NCI-H1436 (cell line): ENCODE data around the gene TRAIP.
"Not testable (repeated sequence)": the region's sequence is repeated elsewhere in the genome, so short reads cannot be mapped to it uniquely, and the experiment has no call there.

ENCODE experiments used
- DNase-seq: peaks from one replicate; lab custom pipeline; 2025; lab: John Stamatoyannopoulos, UW

The TRAIP gene

DNA sequence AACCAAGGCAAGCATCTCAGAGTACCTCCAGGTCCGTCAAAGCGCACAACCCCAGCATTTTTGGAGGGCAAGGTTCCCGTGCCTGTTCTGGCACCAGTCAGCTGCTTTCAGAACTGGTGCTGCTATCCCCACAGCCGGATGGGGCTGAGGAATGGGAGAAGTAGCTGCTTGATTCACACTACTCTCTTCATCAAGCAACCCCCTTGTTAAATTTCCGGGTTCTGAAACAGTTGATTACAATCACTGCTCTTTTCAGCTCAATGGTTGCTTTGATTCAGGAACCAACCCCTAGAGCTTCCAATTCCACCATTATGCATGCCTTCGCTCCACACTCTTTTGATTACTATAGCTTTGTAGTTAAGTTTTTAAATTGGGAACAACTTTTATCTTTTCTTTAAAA, 30.3 kb downstream of the TRAIP start:
- DNase-seq = no peak

DNA sequence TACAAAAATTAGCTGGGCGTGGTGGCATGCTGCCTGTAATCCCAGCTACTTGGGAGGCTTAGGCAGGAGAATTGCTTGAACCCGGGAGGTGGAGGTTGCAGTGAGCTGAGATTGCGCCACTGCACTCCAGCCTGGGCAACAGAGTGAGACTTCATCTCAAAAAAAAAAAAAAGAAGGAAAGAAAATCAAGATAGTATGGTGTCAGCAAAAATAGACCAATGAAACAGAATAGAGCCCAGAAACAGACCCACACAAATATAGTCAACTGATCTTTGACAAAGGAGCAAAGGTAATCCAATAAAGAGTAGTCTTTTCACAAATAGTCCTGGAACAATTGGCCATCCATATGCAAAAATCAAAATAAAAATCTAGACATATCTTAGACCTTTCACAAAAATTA, 33.2 kb downstream of the TRAIP start:
- DNase-seq = not testable (repeated sequence)

DNA sequence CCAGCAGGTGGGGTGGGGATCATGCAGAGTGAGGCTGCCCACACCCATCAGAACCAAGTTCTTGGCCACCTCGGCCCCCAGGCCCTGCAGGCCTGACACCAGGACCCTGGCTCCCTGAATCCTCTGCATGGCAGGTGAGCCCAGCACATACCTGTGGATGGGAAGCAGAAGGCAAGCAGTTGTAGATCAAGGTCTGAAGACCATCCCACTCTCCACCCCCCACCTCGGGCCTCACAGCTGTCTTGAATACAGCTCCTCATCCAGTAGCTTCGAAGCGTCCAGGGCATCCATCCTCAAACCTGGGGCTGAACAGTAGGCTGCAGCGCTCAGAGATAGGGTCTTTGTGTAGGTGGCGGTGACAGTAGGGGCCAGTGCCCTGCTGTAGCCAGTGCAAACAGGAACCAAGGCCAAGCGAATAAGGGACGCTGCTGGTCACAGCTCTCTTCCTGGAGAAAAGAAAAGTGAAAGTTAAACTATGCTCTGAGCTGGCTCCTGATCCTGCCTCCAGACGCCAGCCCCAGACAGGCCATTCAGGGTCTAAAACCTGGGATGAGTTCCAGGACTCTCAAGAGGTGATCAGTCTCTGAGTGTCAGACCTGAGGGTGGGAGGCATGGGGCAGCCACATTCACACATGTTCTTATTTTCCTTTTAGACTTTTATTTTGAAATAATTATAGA, 42.7 kb downstream of the TRAIP start, which contains the start of gene UBA7:
Gene UBA7, minus strand, starts transcription at position 457 of the 678 bp plus-strand sequence. Its CDS starts 166 bp downstream, at position 291.
- no peak for DNase-seq

DNA sequence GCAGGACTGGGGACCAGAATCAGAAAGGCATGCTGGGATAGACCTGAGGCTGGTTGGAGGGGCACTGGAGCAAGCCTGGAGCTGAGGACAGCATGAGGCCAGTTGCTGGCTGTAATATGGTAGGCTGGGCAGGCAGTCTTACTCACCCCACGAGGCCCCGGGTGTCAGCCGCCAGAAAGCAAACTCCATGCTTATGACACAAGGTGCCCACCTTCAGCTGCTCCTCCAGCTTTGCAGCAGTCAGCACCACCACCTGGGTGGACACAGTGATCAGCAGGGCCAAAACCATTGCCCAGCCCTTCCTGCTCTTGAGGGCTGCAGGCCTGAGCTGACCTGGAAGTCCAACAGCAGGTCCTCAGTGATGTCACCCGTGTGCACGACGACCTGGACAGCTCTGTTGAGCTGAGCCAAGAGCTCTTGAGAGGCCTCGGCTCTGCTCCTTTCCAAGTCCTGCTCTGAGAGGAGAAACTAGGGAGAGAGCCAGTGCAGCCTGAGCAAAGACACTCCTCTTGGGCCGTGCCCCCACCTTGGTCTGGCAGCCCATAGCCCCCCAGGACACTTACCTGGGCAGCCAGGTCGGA, 43.4 kb downstream of the TRAIP start:
- no peak for DNase-seq

DNA sequence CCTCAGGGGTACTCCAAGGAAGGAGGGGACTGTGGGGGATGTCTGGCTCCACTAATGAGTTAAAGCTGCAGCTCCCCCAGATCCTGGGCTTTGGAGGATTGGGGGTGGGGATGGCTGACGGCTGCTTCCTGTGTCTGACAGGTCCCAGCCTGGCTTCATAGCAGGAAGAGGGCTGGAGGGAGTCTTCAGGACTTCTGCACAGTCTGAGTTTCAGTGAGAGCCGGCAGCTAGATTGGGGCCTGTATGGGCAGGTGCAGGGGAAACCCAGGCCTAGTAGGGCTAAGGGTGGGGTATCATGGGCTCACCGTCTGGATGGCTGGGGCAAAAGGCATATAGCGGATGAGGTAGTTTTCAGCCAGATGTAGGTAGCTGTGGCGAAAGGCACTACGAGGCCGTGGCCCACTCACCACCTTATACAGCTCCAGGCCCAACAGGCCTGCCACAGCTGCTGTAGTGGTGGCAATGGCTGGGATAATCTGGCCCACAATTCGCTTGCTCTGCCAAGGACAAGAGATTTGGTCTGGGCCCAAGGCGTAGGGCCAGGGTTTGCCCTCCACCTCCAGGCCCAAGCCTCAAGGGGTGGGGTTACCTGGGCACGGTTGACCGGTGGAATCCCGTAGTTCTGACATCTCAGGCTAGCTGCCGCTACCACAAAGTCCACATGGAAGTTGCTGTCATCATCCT, 48.8 kb downstream of the TRAIP start:
- DNase-seq = no peak

DNA sequence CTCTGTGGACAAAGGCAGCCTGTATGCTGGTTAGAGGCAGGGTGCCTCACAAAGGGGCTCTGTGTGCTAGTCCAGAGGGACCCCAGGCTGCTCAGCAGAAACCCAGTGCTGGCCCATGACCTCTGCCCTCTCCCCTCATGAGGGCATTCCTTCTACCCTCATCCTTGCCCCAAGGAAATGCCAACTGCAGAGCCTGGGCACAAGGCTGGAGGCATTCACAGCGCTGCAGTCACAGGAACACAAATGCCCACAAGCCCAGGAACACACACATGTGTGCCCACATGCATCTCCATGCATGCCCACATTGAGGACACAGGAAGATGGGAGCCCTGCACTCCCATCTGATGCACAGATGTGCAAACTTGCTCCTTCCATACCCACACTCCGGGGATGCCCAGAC, 49.5 kb downstream of the TRAIP start:
- DNase-seq = no peak

DNA sequence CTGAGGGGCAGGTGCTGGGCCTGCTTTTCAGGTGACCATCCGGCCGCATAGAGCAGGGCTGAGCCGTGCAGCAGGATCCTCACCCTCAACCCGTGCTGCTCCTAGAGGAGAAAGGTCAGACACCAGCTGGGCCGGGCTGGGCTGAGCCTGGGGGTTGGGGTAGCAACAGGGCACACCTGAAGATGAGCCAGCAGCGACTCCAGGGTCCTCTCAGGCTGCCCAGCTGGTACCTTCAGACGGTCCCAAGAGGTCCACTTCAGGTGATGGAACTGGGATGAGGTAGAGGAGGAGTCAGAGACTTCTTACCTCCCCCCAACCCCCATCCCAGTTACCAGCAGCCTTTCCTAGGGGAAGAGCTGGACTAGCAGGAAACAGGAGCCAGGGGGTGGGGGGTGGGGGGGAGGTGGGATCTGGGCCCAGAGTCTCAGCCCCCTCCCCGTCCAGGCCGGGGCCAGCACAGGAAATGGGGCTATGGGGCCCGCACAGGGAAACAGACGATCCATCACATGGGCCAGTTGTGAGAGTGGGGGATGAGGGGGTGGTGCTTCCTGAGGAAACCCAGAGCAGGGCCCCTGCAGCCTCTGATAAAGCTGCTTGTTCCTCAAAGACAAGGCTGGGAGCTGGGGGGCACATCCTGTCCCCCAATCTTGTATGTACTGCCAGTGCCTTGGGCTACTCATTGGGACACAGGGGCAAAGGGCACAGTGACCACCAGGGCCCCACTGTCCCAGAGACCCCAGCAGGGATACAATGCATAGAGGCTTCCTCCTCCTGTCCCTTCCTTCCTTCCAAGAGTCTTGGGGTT, 50.3 kb downstream of the TRAIP start:
- no peak for DNase-seq

DNA sequence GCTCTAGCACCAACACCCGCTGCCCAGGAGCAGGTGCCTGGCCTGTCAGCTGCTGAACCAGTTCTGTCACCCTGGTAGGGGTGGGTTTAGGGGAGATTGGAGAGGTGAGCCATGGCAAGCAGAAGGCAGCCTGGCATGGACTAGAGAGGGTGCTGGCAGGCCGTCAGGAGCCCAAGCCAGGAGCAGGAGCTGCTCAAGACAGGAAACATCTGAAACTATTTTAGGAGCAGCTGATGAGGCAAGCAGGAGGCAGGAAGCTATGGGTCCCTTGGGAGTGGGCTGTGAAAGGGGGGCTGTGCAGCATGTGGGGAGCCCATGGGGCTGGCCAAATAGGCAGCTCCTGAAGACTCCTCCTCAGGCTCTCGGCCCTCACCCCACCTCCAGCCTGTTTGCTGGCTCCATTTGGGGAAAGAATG, 51.0 kb downstream of the TRAIP start:
- peak; percentile 46 for DNase-seq

DNA sequence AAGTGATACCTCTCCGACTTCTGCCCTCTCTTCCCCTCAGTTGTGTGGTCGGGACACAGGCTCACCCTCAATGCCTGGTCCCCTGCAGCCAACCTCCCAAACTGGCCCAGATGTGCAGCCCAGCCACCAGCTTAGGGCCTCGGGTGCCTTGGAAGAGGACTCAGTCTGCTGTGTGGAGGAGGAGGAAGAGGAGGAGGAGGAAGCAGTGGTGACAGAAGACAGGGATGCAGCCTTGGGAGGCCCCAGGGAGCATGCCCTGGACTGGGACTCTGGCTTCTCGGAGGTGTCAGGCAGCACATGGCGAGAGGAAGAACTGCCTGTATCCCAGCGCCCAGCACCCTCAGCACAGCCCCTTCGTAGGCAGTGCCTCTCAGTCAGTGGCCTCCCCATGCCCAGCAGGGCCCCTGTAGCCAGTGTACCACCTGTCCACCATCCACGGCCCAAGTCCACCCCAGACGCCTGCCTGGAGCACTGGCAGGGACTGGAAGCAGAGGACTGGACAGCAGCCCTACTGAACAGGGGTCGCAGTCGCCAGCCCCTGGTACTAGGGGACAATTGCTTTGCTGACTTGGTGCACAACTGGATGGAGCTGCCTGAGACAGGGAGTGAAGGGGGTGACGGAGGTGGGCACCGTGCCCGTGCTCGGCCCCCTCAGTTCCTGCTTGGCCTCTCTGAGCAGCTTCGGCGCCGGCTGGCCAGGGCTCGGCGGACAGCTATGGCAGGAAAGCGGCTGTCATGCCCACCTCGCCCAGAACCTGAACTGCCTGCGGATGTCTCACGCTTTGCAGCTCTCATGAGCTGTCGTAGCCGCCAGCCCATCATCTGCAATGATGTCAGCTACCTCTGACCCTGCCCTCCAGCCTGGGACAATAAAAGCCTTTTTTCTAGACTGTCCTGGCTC, 52.0 kb downstream of the TRAIP start:
- DNase-seq = no peak

DNA sequence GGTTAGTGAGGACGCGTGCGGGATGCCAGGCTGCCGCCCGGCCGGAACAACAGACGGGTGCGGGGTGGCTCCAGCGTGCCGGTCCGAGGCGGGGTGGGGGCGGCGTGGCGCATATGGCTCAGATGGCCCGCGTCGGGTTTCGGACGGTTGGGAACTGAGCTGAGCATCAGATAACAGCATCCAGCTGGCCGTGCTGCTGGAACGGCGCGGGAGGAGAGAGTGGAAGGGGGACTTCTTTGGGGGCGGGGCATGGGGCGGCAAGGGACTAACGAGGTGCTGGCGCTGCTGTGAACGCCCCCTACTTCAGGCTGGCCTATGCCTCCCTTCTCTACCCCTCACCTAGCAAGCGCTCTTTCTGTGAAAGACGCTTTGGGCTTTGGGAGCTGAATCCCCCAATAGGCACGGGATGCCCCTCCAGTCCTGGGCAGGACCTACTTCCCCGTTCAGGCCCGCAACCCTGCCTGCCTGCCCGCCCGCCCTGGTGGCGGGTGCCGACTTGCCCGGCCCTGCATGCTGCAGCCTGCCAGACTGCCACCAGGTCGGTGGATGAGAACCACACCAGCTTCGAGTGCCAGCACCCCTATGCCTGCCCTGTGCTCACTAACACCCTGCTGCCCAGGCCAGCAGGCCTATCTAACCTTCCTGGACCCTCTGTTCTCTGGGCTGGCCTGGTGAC, 52.8 kb downstream of the TRAIP start:
- DNase-seq = peak; percentile 1

DNA sequence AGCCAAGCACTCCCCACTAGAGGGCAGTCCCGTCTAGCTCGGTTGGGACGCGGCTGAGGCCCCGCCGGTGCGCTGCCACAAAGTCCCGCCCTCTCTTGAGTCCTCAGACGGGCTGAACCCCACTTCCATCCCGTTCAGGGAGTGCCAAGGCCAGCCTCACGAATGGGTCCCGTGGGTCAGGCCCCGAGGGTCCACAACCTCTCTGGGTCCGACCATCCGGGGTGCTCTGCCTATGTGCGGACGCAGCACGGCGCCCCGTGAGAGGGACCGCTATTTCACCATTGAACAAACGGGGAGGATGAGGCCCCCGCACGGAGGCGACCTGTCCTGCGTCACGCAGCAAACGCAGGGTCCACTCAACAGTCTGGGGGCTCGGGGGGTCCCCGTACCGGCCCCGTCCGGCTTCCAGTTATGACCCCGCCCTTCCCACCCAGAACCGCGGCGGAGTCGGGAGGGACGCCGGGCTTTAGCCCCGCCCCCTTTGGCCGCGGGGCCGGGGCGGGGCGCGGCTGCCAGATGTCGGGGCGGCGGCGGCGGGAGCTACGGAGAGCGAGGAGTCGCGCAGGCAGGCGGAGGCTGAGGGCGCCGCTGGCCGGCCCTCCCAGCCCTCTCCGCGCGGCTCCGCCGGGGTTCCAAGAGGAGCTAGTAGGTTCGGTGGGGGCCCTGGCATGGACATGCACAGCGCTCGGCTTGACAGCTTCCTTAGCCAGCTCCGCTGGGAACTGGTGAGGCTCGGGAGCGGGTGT, 53.5 kb downstream of the TRAIP start, which contains the start of gene INKA1:
Gene INKA1, plus strand, starts transcription at position 543 of the 746 bp plus-strand sequence. Its CDS starts 132 bp downstream, at position 675.
- DNase-seq = peak; percentile 66

DNA sequence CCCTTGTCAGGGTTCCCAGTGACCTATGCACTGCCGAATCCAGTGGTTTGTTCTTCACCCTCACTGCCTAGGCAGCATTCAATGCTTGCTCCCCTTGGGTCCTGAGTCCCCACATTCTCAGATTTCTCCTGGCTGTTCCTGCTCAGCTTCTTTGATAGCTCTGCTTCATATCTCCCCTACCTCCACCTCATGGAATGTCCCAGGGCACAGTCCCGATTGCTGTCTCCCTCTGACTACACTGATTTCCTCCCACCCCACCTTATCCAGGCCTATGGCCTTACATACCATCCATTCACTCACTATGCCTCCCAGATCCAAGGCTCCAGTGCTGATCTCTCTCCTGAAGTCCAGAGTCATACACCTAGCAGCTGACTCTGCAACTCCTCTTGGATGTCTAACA, 55.2 kb downstream of the TRAIP start:
- no peak for DNase-seq

DNA sequence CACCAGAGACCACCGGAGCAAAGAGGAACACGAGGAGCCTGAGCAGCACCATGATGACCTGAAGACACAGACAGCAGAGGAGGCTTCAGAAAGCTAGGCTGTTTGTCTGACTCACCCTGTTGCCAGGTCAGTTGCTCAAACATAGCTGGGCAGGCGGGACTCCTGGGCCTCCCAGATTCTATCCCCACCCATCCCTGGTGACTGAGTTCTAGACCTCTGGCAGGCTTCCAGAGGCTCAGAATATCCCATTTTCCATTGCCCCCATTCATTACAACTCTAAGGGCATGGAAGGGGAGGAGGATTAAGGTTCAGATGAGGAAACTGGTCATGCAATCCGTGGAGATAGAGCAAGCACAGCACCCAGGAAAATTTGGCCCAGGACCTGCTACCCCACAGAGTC, 56.6 kb downstream of the TRAIP start, which contains the start of gene CDHR4:
Gene CDHR4, minus strand, starts transcription at position 113 of the 400 bp plus-strand sequence. Its CDS starts 61 bp downstream, at position 52.
- no peak for DNase-seq

DNA sequence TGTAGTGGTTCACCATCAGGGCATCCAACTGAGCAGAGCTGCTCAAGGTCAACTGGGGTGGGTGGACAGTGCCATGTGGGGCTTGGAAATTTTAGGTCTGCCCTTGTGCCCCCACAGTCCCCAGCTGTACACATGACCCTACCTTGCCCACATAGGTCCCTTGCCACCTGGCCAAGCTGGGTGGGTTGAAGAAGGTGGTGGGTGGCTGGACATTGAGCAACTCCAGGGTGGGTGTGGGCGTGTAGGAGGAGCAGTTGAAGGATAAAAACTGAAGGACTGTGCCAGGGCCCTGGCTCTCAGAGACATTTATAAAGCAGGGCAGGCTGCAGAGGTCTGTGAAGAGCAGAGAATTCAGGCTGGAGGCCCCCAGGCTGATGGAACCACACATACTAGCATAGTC, 57.3 kb downstream of the TRAIP start:
- DNase-seq = no peak

DNA sequence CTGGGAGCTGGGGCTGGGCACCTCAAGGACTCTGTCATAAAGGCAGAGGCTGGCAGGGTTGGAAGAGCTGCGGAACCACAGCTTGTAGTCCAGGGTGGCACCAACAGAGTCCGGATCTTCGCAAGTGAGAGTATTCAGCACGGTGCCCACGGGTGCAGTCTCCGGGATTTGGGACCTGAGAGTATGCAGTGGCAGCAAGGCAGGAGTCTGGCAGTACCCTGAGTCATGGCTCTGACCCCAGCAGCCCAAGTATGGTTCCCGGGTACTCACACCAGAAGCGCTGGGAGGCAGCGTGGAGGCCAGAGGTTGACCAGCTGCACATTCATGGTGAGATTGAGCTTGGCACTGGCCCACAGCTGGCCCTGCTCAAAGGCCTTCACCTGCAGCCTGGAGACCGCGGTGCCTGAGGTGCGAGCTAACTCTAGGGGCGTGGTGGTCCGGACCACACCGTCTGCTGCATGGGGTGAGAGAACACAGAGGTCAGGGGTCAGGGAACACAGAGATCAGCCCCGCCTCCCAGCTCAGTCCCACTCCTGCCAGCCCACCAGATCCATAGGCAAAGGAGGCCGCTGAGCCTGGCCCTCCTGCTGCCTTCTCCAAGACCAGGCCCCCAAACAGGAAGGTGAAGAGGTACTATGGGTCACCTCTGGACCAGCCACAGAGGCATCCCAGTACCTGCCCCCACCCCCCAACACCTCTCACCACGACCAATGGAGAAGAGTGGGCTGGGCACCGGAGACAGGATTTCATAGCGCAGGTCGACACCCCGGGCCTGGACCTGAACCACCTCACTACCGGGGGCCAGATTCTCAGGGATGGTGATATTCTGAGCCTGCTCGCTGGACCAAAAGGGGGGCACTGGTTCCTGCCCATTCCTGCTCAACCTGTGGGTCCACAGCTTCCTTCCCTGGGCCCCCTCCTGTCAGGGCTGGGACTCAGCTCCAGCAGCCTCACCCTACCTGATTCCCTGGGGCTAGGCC, 61.1 kb downstream of the TRAIP start:
- DNase-seq = no peak

DNA sequence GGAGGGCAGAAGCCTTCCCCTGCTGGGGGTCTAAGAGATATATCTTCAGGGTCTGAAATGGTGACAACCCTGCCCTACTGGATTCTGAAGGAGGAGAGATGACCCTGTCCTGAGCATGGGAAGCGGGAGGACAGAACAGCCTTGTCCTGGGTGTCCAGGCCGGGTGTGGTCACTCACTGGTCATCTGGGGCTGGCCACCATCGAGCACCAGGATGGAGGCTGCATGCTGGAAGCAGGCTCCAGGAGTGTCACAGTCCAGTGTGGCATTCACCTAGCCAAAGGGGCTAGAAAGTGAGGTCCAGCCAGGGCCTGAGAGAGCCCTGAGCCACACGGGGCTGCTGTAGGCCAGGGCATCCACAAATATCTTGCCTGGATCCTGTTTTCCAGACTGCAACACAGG, 61.9 kb downstream of the TRAIP start:
- DNase-seq = no peak

DNA sequence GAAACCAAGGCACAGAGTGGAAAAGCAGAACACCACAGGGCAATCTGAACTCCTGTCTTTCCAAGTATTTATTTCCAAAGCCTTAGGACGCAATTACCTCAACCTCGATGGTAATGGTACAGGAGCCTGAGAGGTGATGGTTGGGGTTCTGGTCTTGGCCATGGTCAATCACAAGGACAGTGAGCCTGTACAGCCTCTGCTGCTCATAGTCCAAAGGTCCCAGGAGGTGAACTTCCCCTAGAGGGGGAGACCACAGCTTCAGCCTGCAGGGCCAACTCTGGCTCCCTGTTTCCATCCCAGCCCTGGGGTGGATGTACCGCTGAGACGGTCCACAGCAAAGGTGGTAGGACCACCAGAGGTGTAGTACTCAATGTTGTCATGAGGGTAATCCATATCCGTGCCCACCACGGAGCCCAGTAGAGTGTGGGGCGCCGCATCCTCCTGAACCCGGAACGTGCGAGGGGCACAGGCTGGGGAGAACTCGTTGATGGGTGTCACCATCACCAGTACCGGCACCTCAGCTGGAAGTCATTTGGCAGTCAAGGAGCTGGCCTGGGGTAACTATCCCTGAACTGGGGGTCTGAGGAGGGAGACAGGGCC, 62.8 kb downstream of the TRAIP start:
- no peak for DNase-seq
